HG02938 (cell line): Measurements from ENCODE around the gene CYP39A1.

Experiments used
- ATAC-seq: cut with Tn5 transposase; IDR thresholded peaks from one replicate; pipeline ENCODE4 v1.9.1; 2021; ENCODE audit warnings: mild to moderate bottlenecking, moderate library complexity; ENCODE audit not compliant: unreplicated experiment

CYP39A1 gene

DNA sequence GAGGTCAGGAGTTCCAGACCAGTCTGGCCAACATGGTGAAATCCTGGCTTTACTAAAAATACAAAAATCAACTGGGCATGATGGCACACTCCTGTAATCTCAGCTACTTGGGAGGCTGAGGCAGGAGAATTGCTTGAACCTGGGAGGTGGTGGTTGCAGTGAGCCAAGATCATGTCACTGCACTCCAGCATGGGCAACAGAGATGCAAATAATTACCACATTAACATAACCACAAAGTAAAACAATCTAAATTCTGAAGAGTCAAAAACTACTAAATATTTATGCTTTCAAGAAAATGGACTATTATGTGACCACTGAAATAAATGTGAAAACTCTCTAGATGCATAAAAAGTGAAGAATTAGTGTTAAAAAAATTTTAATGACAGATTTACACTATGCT lies 59.9 kb downstream of the CYP39A1 start:
- ATAC-seq, result no peak

DNA sequence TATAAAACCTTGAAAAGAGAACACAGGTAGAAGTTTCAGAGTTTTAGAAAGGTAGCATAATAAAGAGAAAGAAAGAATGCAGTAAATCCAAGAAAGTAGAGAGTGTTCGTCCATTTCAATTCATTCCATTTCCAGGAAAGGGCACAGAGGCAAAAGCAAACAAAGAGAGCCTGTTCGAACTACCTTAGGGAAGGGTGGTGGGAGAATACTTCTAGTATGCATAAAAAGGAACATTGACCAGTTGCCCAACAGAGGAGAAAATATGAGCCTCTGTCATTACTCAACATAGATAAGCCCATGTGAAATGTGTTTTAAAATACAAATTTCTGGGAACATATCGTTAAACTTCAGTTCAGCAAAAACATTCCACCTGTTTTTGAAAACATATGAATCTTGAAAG lies 60.6 kb downstream of the CYP39A1 start:
- no peak for ATAC-seq

DNA sequence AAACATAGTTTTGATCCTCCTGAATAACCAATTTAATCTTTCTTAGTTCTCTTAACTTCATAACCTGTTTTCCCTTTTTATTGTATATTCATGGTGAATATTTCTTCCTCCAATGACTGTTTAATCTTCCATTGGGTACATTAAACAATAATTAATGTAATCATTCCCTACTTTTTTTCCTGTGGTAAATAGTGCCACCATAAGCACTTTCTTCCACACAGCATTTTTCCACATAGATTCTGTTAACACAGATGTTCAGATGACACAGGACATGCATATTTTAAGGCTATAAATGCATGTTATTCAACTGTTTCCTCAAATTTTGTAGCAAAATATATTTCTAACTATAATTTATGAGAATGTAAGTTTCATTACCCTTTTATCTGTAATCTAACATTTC lies 61.9 kb downstream of the CYP39A1 start:
- no peak for ATAC-seq

DNA sequence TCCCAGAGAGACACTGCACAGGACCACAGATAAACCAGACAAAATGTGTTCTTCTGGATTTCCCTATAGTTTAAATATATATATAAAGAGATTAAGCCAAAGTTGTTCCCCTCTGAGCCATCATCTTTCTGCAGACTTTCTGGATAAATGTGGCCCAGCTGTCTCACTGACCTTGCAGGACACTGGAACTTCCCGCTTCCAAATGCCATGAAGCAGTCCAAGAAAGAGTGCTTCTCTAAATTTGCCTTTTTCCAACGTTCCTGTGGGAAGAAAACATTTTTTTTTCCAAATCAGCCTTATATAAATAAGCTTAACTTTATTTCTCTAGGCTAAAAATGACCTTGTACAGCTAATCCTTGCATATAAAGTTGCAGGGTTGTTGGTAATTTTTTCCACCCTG lies 65.7 kb downstream of the CYP39A1 start:
- no peak for ATAC-seq

DNA sequence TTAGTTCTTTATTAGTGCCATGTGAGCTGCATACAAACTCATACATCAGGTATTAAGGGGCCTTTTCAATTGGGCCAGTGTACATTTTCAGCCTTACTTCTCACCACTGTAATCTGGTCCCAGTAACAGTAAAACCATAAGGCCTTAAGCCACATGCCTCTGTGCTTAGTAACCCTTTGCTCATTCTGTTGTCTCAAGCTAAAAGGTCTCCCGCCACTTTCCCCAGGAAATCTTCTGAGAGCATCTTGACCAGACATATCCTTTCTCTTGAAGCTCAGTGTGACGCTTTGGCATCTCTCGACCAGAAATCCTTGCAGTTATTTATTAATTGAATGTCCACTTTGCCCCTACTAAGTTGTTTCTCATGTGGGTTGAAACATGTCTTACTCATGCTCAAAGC lies 68.0 kb downstream of the CYP39A1 start:
- ATAC-seq, result no peak

DNA sequence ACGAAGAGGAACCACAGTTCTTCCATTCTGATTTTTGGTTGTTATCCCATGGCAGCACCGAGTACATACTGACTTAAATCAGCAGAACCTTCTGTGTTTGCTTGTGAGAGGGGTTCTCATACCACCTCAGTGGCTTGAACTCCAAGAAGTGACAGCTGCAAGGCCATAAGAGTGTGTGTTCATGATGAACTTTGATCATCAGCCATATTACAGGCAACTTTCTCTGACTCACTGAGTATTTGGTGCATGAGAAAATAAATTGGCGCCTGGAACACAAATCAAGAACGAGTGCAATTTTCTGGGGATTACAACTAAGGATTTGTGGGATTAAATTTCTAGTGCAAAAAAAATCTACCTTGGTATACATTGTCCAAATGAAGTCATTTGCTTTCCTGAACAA lies 68.9 kb downstream of the CYP39A1 start:
- ATAC-seq, result no peak

DNA sequence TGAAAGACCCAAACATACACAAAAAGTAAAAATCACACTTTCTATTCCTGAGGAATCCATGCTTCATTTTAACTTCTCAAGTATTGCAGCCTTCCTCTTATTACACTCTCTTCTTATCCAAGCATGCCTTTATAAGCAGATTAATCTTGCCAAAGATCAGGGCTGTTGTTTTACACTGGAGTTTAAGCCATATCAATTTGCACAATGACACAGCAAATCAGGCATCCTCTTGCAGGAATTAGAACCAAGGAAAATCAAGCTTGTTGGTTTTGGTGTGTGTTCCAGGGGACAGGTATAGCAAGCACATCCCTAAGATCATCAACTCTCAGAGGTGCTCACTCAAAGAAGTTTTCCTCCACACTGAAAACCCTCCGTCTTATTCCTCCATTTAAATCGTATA lies 69.5 kb downstream of the CYP39A1 start:
- ATAC-seq, result no peak

DNA sequence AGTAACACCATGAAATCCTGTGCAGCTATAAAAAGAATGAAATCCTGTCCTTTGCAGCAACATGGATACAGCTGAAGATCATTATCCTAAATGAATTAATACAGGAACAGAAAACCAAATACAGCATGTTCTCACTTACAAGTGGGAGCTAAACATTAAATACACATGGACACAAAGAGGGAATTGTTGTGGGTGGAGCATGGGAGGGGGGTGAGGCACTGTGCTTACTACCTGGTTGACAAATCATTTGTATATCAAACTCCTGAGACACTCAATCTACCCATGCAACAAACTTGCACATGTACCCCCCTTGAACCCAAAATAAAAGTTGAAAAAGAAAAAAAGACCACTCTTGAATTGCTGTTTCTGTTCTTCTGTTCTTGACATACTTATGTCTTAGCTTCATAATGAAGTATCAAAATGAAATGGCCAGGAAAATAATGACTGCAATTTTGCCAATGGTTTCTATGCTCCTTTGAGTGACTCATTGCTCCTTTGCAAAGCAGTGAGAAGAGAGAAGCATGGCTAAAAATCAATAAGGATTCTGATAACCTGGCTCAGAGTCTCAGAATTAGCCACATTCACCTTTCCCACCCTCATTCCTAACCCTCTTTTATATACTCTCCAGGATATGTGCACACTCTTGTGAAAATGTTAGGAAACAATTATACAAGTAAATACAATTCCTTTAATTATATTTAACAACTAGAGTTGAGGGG lies 71.0 kb downstream of the CYP39A1 start:
- ATAC-seq, result no peak

DNA sequence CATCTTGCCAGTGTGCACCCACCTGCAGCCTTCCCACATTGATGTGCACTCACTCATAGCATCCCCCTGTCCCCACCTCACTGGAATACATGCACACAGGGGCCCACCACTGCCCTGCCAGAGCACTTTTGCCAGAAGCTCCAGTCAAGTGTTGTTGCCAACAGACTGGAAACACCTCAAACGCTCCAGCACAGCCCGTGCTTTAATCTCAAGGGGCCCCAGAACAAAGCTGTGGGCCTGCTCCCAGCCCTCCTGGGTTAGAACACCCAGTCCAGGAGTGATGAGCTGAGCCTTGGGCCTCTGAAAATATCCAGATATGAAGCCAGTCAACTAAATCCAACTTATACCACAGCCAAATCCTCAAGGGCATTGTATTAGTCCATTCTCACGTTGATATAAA lies 77.1 kb downstream of the CYP39A1 start:
- no peak for ATAC-seq

DNA sequence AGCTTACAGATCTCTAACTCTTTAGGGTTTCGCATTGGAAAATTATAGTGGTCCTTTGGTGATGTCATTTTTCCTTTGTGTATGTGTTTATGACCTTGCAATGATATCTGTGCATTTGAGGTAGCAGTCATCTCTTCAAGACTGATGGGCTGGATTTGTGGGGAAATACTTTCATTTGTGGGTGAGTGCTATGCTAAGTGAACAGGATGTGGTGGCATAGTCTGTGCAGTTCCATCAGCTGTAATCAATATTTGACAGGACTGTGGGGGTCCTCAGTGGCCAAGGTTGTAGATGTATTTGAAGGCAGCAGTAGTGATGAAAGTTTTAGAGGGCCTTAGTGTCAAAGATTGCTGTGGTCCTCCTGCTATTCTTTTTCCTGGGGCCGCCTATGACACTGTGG lies 79.5 kb downstream of the CYP39A1 start:
- ATAC-seq, result no peak

DNA sequence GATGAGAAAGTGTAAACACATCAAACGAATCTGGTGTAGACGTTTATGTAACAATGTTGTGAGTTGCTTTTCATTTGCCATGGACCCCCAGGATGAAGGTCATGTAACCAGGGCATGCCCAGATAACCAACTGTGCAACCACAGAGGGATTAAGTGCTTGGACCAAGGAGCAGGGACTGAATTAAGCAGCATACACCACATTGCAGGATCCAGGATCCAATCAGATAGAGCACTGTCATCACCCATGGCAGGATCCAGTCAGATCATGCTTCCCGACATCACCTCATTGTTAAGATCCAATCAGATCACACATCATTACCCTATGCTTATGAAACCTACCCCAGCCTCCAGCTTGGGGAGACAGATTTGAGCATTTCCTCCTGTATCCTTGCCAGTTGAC lies 87.1 kb downstream of the CYP39A1 start:
- no peak for ATAC-seq

DNA sequence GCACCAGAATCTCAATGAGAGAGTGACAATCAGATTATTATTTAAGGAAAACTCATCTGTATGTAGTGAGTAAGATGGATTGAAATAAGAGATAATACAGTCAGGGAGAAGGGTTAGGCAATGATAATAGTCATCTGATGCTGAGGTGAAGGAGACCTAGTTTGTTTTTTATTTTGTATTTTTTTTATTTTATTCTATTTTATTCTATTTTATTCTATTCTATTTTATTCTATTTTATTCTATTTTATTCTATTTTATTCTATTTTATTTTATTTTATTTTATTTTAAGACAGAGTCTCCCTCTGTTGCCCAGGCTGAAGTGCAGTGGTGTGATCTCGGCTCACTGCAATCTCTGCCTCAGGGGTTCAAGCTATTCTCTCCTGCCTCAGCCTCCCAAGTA lies 88.7 kb downstream of the CYP39A1 start:
- ATAC-seq, result no peak

DNA sequence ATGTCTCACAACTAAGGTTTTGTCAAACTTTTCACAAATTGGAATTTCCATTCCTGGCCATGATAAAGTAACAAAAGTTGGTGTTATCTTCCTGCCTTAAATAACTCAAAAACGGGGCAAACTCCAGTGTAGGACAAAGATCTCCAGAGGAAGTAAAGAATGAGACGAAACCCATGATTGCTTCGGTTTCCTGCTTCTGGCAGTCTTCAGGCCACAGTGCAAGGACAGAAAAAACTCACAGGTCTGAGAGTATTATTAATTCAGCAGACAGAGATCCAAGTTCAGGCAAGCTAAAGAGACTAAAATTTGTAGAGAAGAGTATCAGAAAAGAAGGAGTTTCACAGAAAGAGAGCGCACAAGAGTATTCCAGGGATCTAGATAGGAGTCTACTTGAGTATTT lies 96.6 kb downstream of the CYP39A1 start:
- no peak for ATAC-seq

DNA sequence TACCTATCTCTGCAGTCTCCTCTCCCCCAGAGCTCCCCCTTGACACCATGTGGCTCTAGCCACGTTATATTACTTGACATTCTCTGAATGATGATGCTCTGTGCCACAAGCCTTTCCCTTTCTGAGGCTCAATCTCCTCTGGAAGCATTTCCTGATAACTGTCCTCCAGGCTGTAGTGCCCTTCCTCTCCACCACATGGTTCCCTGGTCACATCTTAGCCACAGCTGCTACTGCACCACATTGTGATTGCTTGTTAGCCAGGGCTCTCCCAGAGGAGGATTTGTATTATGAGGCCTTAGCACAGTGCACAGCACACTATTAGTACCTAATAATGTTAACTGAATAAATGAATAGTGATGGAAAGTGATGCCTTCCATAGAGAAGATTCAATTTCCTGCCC lies 97.5 kb downstream of the CYP39A1 start:
- no peak for ATAC-seq

DNA sequence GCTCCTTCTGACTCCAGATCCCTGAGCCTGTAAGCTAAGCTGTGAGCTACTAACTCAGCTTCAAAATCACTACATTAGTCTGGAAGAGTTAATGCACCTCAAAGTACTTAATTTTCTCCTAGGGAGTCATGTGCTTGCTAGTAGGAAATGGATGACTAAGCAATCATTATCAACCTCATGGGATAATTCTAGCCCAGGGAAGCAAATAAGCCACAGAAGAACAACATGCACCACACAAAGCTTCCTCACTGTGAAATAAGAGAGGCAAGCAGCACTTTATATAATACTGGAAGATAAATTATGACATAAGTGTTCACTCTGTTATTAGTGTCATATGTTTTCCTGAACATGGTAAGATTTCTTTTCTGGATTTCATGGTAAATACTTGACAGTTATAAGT lies 103.5 kb downstream of the CYP39A1 start:
- ATAC-seq, result no peak

DNA sequence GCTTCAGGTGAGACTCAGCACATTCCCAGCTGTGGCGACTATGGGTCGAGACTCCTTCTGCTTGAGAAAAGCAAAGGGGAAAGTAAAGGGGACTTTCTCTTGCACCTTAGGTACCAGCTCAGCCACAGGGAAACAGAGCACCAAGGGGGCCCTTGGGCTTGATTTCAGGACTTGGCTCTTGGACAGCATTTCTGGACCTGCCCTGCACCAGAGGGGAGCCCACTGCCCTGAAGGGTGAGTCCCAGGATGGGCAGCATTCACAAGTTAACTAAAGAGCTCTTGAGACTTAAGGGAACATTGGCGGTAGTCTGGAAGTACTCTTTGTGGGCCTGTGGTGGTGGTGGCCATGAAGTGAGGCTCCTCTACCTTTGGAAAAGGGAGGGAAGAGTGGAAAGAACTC lies 111.1 kb downstream of the CYP39A1 start:
- ATAC-seq, result no peak

DNA sequence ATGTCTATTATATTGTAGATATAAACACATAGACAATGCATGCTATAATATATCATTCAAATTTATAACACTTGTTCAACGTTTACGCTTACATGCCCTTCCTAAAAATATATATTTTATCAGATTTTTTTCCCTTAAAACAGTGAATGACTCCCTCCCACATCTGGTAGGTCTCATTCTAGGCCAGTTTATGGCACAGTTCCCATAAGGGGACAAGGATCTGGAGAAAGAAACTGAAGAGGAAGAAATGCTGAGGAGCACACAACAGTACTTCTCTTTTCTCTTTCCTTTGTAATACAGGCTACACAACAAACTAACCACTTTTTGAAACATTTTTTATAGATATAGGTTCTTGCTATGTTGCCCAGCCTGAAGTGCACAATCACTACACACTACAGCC lies 112.8 kb downstream of the CYP39A1 start:
- no peak for ATAC-seq

DNA sequence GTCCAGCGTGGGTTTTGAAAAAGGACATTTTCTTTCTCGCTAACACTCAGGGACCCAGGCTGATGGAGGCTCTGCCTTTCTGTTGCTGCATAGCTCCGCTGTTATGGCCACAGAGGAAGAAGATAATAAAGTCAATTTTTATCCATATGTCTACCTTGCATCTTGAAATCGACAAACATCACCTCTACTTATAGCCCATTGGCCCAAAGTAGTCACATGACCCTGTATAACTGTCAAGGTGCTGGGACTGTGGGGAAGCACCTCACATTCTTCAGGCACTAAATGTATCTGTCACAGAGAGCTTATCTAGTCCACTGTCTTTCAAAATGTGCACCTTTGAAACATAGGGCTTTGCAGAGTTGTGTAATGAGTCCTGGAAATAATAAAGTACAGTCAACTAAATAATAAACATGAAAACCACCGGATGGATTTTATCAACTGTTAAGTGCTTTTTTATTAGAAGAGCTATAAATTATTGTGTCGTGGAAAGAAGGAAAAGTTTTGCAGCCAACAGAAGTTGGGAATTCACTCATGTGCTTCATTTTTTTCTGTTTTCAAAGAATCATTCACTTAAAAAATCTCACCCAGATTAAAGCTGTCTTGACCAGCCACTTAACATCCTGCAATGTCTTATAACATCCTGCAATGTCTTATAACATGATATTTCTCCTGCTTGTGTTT lies 113.7 kb downstream of the CYP39A1 start:
- ATAC-seq, result no peak

DNA sequence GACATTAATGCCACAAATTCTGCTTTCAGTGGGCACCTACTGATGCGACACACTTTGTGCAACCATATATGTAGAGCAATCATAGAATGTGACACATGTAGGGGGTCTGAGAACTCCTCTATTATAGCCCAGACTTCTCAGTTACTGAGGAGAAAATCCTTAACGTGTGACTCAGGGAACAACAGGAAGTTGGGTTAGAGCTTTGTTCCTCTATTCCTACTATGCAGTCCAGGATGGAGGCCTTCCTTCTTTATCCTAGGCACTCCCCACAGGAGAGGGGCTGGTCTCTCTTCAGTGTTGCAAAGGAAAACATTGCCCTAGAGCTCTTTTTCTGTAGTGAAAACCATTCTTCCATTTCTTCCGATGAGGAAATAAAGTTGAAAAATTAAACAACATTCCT lies 121.7 kb downstream of the CYP39A1 start:
- ATAC-seq, result no peak

DNA sequence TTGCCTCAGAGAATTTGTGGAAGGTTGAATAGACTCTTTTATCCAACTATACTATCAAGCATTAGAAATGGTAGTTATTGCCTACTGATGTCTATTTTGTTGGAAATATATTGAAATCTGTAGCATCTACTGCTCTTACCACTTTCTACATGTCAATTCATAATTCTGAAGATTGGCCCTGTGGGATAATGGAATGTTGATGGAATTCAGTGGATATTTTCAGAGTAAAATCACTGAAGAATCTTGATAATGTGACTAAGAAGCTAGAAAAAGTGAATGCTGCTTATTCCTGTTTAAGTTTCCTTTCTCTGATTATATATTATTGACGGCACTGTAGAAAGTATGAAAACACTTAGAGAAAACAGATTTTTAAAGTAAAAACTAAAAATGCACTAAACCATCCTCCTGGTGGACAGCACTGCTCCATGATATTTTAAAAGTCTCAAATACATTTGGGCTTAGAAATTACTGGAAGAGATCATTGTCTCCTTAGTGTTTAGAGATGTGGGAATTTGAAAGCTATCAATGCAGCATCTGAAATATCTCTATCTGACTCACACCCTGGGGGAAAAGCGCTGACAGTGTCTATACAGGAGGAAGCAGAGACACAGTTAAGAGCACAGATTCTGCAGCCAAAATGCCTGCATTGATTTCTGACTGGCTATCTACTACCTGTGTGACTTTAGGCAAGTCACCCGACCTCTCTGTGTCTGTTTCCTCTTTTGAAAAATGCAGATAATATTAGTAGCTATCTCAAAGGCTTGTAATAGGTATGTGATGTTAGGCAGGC lies 123.5 kb downstream of the CYP39A1 start:
- no peak for ATAC-seq

DNA sequence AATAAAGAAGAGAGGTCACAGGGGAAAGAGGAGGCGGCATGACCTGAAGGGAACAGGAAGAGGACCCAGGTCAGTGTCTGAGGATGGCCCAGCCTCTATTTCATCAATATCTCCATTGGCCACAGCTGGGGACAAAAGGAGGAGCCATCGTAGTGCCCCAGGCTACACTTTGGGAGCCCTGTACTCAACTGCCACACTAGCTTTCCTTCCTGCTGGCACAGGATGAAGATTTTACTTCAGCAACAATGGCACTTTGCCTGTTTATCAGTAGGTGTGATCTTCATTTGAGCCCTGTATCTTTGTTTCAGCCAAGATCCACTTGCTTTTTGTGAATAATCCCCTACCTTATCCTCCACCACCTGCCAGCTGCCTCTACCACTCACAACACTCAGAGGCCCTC lies 126.0 kb downstream of the CYP39A1 start:
- no peak for ATAC-seq

DNA sequence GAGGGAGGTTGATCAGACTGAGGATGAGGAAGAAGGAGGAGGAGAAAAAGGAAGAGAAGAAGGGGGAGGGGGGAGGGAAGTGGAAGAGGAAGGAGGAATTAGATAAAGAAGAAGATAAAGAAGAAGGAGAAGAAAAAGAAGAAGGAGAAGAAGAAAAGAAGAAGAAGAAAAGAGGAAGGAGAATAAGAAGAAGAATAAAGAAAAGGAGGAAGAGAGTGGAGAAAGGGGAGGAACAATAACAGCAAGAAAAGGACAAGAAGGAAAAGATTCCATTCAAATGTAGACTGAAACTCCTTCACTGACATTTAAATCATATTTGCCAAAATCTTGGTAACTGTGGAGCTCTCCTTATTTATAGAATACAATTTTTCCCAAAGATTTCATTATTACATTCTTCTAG lies 127.0 kb downstream of the CYP39A1 start:
- ATAC-seq, result no peak
